Ovary (tissue), 10 donors: ENCODE results near the gene ADSL. TPM values are rescaled to one million over a fixed set of nuclear protein-coding genes. Genes with fewer than 3 reads are reported as not detected.

Experiments
- DNase-seq, 5 donors: peaks; one replicate each; pipeline ENCODE4 v3.0.0-alpha.2; 2019 to 2020
- H3K27ac ChIP-seq, 2 donors: fragments of 200-600 bp; one replicate each; pipeline versions ENCODE4 v1.5.1 to v1.8.0; 2019 to 2022
- H3K27me3 ChIP-seq: fragments of 200-600 bp; one replicate; pipeline ENCODE4 v1.8.0; 2022
- H3K36me3 ChIP-seq: fragments of 200-600 bp; sonication (generic); one replicate; pipeline ENCODE4 v1.5.1; 2019
- H3K4me1 ChIP-seq: one replicate; pipeline ENCODE4 v1.8.1; 2013; ENCODE audit warnings: mild to moderate bottlenecking, moderate library complexity; ENCODE audit not compliant: insufficient read depth
- H3K4me3 ChIP-seq: fragments of 200-600 bp; sonication (generic); one replicate; pipeline ENCODE4 v1.5.1; 2017
- H3K9me3 ChIP-seq, 2 donors: fragments of 200-600 bp in 1 of 2; sonication (generic) in 1 of 2; one replicate each; pipeline versions ENCODE4 v1.5.1 to v1.8.1; 2013 to 2019; ENCODE audit warnings: mild to moderate bottlenecking in 1 of 2, moderate library complexity in 1 of 2
- CTCF ChIP-seq, 3 donors: fragments of 450-650 bp in 2 of 3; fragments of 200-600 bp in 1 of 3; IDR thresholded peaks; one replicate each; pipeline versions ENCODE4 v1.5.1 to v1.8.0; 2016 to 2022; ENCODE audit warnings: antibody characterized with exemption in 3 of 3, mild to moderate bottlenecking in 1 of 3
- EP300 ChIP-seq: sonication (generic); formaldehyde crosslinking; IDR thresholded peaks from one replicate; pipeline ENCODE4 v1.6.1; 2017; ENCODE audit warnings: antibody characterized with exemption
- POLR2A ChIP-seq: fragments of 450-650 bp; IDR thresholded peaks from one replicate; pipeline ENCODE4 v1.6.1; 2017; ENCODE audit warnings: antibody characterized with exemption, mild to moderate bottlenecking, moderate library complexity
- whole genome bisulfite sequencing, 3 donors: extraction: QIAGEN DNeasy Blood & Tissue Kit in 1 of 3; methylation state at CpG; one replicate each; pipeline versions ENCODE4 v1.1.5 to v1.1.7; 2013 to 2017; 5-methylcytosine and 5-hydroxymethylcytosine counted together
- intact Hi-C, 4 donors: fragments of 100-400 bp; cut with DNase I; formaldehyde crosslinking; loops; one replicate each; pipeline versions ENCODE4 v1.11.0 to v1.15.1; 2022 to 2023
- long read RNA-seq, 3 donors: library from polyadenylated mRNA in 2 of 3; unstranded in 2 of 3; transcript quantifications; one replicate each; pipeline ENCODE4 v2.0.0 and lab custom pipeline, GENCODE V29; 2021 to 2026
- polyA plus RNA-seq, 2 donors: library from polyadenylated mRNA; stranded (reverse); fragments of 200-250 nt in 1 of 2; fragments of 350-450 nt in 1 of 2; fragmentation: Illumina TruSeq in 1 of 2; extraction: RNeasy Lipid Tissue Mini Kit (QIAGEN cat#74804) in 1 of 2; gene quantifications; one replicate each; pipeline ENCODE4 v1.2.3, GENCODE V29; 2013 to 2014
- total RNA-seq, 7 donors: library from RNA; depleted of rRNA in 2 of 7; stranded (reverse); fragments of >200 nt in 2 of 7; fragmentation: NEBNext Ultra II Directional in 3 of 7; extraction: Animal tissue kit (Norgen Biotek cat#: 25700) in 3 of 7; gene quantifications; one replicate each; pipeline versions ENCODE4 v1.1.0 to v1.2.4, GENCODE V29; 2016 to 2023
- donor health status: DM: no; HTN: no; CAD: no; lungs with moderate emphysema.
- donor health status: DM: no; HTN: no; CAD: no.
- donor health status: Bipolar disorder and iron deficiency.
- donor health status: DM: yes; HTN: yes; CAD: no.
- donor health status: DM: no; HTN: no; CAD: no.
- donor health status: DM: yes; HTN: yes; CAD: no.

Gene ADSL
- total RNA-seq (10 to 100 TPM; 45.1 to 63.5 (median 49.7) TPM), polyA plus RNA-seq (10 to 100 TPM; 48.8 to 61.5 TPM)
- long read RNA-seq, donor 1, full-length matches to known transcripts = 302 of 346 reads
- long read RNA-seq, donor 1, partial matches to known transcripts = 5 of 346 reads
- long read RNA-seq, donor 1, other reads (novel, unspliced or antisense) = 39 of 346 reads
- long read RNA-seq, donor 2, full-length matches to known transcripts = 40 of 141 reads
- long read RNA-seq, donor 2, partial matches to known transcripts = 101 of 141 reads
- long read RNA-seq, donor 2, other reads (novel, unspliced or antisense) = 0 of 141 reads
- long read RNA-seq, donor 3, full-length matches to known transcripts = 39 of 43 reads
- long read RNA-seq, donor 3, partial matches to known transcripts = 1 of 43 reads
- long read RNA-seq, donor 3, other reads (novel, unspliced or antisense) = 3 of 43 reads

- TF ChIP-seq EP300 = no peak
- TF ChIP-seq POLR2A = peak; percentile 88
- peak in 1 of 3 donors; percentile 43 for TF ChIP-seq CTCF (IDR thresholded peaks at IDR 0.05)
These were observed at the start of gene ADSL for GRCh38 chr22:40346185-40347118. Gene ADSL (plus strand): TSS chr22:40346500. CDS start chr22:40346559, 59 bp downstream.

DNA sequence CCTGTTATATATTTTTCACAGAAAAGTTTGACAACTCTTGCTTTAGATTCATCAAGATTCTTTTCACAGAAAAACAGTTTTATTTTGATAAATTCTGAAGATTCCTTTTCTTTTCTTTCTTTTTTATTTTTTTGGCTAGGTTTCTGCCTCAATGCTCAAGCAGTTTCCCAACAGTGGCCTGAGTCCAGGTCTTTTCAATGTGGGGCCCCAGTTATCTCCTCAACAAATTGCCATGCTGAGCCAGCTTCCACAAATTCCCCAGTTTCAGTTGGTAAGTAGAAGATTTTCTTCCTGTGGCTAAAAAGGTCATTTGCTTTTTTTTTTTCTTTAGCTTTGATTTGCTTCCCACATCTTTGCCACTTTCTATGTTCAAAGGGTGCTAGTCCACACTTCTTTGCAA, 46.0 kb upstream of the ADSL start:
- Histone ChIP-seq H3K27me3 (no peaks in the 10 kb centered on the region), H3K4me1 (no peaks in the 10 kb centered on the region), H3K27ac (no peak overlapping the region), H3K36me3 (no peaks in the 10 kb centered on the region), H3K4me3 (no peak overlapping the region), H3K9me3 (no peaks in the 10 kb centered on the region)
- intact Hi-C loops = no loop called here
- TF ChIP-seq POLR2A (no peak), EP300 (no peak), CTCF (IDR thresholded peaks at IDR 0.05) (no peak)
- DNase-seq = no peak

More at GRCh38 chr22:40346185-40347118, at the start of gene ADSL:
- peak within 1 kb of the TSS; percentile 83 for H3K4me3 ChIP-seq
- 0% methylated on average over 63 to 65 of the region's 65 CpGs for WGBS, 3 donors
- intact Hi-C loops = loop anchor here in 2 of 4 donors (5.0 to 10.0 kb wide), 3 partner anchors 292 to 814 kb away; partner anchors contain the start of gene RPS19BP1 (in 1 of the 2)
- peak within 1 kb of the TSS; percentile 32 to 74 for H3K27ac ChIP-seq
- DNase-seq = peak; percentile 84 to 92 (median 85)
- H3K9me3 ChIP-seq = no peaks in the 10 kb centered on the region
- peaks cover 4% of the 10 kb centered on the region for H3K4me1 ChIP-seq
- no peaks in the 10 kb centered on the region for H3K36me3 ChIP-seq
- no peaks in the 10 kb centered on the region for H3K27me3 ChIP-seq

- no peaks in the 10 kb centered on the region for H3K9me3 ChIP-seq
- 95 to 97% (median 97%) methylated on average over 11 of the region's 11 CpGs for WGBS, 3 donors
- DNase-seq = no peak
- H3K27me3 ChIP-seq = no peaks in the 10 kb centered on the region
- no peaks in the 10 kb centered on the region for H3K36me3 ChIP-seq
- no peak overlapping the region for H3K4me3 ChIP-seq
- intact Hi-C loops = no loop called here
- no peak overlapping the region for H3K27ac ChIP-seq
- no peak for TF ChIP-seq CTCF (IDR thresholded peaks at IDR 0.05)
- TF ChIP-seq EP300 = no peak
- TF ChIP-seq POLR2A = no peak
- H3K4me1 ChIP-seq = no peaks in the 10 kb centered on the region
These were observed 45.2 kb upstream of the ADSL start for GRCh38 chr22:40300884-40301672.

DNA sequence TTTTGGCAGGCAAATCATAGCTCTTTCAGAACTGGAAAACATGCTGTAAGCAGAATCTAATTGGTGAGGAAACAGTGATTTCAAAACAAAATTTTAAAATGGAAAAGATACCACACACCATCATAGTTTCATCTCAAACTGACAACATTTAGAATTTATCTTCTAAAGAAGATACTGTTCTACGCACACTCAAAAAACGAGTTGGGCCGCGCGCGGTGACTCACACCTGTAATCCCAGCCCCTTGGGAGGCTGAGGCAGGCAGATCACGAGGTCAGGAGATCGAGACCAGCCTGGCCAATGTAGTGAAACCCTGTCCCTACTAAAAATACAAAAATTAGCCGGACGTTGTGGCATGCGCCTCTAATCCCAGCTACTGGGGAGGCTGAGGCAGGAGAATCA, 44.2 kb upstream of the ADSL start:
- no peaks in the 10 kb centered on the region for H3K9me3 ChIP-seq
- H3K27ac ChIP-seq = no peak overlapping the region
- no peak overlapping the region for H3K4me3 ChIP-seq
- DNase-seq = no peak
- H3K4me1 ChIP-seq = no peaks in the 10 kb centered on the region
- no peaks in the 10 kb centered on the region for H3K36me3 ChIP-seq
- no peaks in the 10 kb centered on the region for H3K27me3 ChIP-seq
- TF ChIP-seq POLR2A = no peak
- 93 to 95% (median 94%) methylated on average over 11 of the region's 11 CpGs for WGBS, 3 donors
- intact Hi-C loops = no loop called here
